ENCODE results near the gene ORC3. TPM values are rescaled to one million over a fixed set of nuclear protein-coding genes. Genes with fewer than 3 reads are reported as not detected.

ORC3 gene
- total and polyA plus RNA-seq, 2 donors (not counting 3 experiments of a cell fraction or from before 2014, with no cell fraction given): 9.2 to 17.9 TPM

DNA sequence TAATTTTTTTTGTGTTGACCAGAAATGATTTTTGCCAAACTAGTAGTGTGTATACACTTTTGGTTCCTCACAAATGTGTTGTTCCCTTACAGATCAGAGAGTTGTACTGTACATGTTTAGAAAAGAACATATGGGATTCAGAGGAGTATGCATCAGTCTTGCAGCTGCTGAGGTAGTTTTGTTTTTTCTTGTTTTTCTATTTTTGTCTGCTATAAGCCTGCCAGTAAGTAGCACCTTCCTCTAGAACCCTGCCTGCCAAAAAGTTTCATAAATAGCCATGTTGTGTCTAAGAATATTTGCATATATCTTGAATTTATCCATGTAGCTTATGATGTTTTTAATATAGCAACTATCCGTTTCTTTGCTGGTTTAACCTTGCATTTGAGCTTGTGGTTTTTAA lies 46.4 kb downstream of the ORC3 start:
- Histone ChIP-seq H3K9me3 (replicated peaks; ENCODE audit: control insufficient read depth, insufficient read depth, low read length) (no peaks in the 10 kb centered on the region), H3K36me3 (ENCODE audit: control insufficient read depth in 2 of 2, extremely low read depth in 1 of 2, insufficient read depth in 2 of 2, low read length in 2 of 2) (no peaks in the 10 kb centered on the region), H3K79me2 (ENCODE audit: control insufficient read depth, insufficient read depth, low read length) (no peaks in the 10 kb centered on the region), H3K9me1 (replicated peaks; ENCODE audit: control insufficient read depth, extremely low read depth, insufficient read depth, low read length) (no peaks in the 10 kb centered on the region), H3K4me1 (ENCODE audit: control insufficient read depth, extremely low read depth, insufficient read depth, low read length) (no peaks in the 10 kb centered on the region), H2AFZ (ENCODE audit: low read depth, low read length) (no peak overlapping the region), H3K27me3 (ENCODE audit: control insufficient read depth in 2 of 2, insufficient read depth in 2 of 2, low read length in 2 of 2) (no peaks in the 10 kb centered on the region), H3K4me2 (ENCODE audit: insufficient read depth, low read length) (no peak overlapping the region), H4K20me1 (replicated peaks; ENCODE audit: control insufficient read depth, extremely low read depth, insufficient read depth, low read length) (no peaks in the 10 kb centered on the region), H3K4me3 (replicated peaks in 1 of 3; ENCODE audit: insufficient read depth in 1 of 3, low read depth in 1 of 3, low read length in 3 of 3) (no peak overlapping the region), H3K9ac (replicated peaks; ENCODE audit: extremely low read depth, insufficient read depth, low read length) (no peak overlapping the region), H3K27ac (ENCODE audit: insufficient read depth, low read depth, low read length) (no peak overlapping the region)
- TF ChIP-seq FOS (IDR thresholded peaks at IDR 0.05; ENCODE audit: borderline replicate concordance, insufficient read depth, low read length): no peak
- TF ChIP-seq JUN (IDR thresholded peaks at IDR 0.05; ENCODE audit: borderline replicate concordance, insufficient read depth, insufficient read length, low read depth): no peak
- no peak for TF ChIP-seq EZH2 (IDR thresholded peaks at IDR 0.05; ENCODE audit: borderline replicate concordance, low read depth, low read length, severe bottlenecking)
- TF ChIP-seq, protein P1, sequence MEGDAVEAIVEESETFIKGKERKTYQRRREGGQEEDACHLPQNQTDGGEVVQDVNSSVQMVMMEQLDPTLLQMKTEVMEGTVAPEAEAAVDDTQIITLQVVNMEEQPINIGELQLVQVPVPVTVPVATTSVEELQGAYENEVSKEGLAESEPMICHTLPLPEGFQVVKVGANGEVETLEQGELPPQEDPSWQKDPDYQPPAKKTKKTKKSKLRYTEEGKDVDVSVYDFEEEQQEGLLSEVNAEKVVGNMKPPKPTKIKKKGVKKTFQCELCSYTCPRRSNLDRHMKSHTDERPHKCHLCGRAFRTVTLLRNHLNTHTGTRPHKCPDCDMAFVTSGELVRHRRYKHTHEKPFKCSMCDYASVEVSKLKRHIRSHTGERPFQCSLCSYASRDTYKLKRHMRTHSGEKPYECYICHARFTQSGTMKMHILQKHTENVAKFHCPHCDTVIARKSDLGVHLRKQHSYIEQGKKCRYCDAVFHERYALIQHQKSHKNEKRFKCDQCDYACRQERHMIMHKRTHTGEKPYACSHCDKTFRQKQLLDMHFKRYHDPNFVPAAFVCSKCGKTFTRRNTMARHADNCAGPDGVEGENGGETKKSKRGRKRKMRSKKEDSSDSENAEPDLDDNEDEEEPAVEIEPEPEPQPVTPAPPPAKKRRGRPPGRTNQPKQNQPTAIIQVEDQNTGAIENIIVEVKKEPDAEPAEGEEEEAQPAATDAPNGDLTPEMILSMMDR (IDR thresholded peaks at IDR 0.05; ENCODE audit: extremely low read depth in 1 of 2, insufficient read depth in 1 of 2, low read depth in 1 of 2, low read length in 2 of 2): no peak
- no TSS peak for BruUV-seq (replicated peaks)
- dilution Hi-C loops (cut with MboI; ENCODE audit: extremely low pct_ligation_motif_present, low sequenced_read_pairs) (no loop called here), intact Hi-C loops (cut with micrococcal nuclease) (no loop called here)
- CTCF ChIA-PET: interaction anchor here (1.1 to 1.5 kb wide), 2 partner anchors 8 to 16 kb away, joined by 3 to 8 read pairs; no protein-coding TSS in a partner anchor
- POLR2A ChIA-PET: no interaction called here
- FAIRE-seq (no peak), DNase-seq (ENCODE audit: low read depth, low spot score) (no peak)

DNA sequence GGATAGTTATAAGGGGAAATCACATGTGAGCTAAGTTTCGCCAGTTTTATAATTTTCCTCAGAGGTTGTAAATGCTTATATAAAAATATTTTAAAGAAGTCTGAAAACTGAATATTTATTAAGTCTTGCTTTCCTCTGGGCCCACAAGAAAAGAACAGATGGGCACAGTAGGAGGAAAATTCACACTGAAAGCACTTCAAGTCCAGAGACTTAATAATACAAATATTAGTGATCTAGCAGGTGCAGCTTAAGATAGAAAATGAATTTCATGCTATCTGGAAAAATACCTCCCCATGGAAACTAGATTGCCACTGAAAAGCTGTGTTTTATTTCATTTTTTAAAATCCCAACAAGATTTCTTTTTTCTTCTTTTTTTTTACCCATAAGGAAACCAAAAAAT lies 47.2 kb downstream of the ORC3 start:
- no peak overlapping the region for H3K4me2 ChIP-seq (ENCODE audit: insufficient read depth, low read length)
- dilution Hi-C loops (cut with MboI; ENCODE audit: extremely low pct_ligation_motif_present, low sequenced_read_pairs): no loop called here
- no peaks in the 10 kb centered on the region for H3K27me3 ChIP-seq (ENCODE audit: control insufficient read depth in 2 of 2, insufficient read depth in 2 of 2, low read length in 2 of 2)
- no peaks in the 10 kb centered on the region for H3K36me3 ChIP-seq (ENCODE audit: control insufficient read depth in 2 of 2, extremely low read depth in 1 of 2, insufficient read depth in 2 of 2, low read length in 2 of 2)
- no peak for DNase-seq (ENCODE audit: low read depth, low spot score)
- no peak for FAIRE-seq
- H4K20me1 ChIP-seq (replicated peaks; ENCODE audit: control insufficient read depth, extremely low read depth, insufficient read depth, low read length): no peaks in the 10 kb centered on the region
- intact Hi-C loops (cut with micrococcal nuclease): no loop called here
- H2AFZ ChIP-seq (ENCODE audit: low read depth, low read length): no peak overlapping the region
- H3K9ac ChIP-seq (replicated peaks; ENCODE audit: extremely low read depth, insufficient read depth, low read length): no peak overlapping the region
- POLR2A ChIA-PET: no interaction called here
- H3K9me3 ChIP-seq (replicated peaks; ENCODE audit: control insufficient read depth, insufficient read depth, low read length): no peaks in the 10 kb centered on the region
- CTCF ChIA-PET: interaction anchor here (1.1 to 1.5 kb wide), 2 partner anchors 9 to 15 kb away, joined by 3 to 8 read pairs; no protein-coding TSS in a partner anchor
- no peak overlapping the region for H3K27ac ChIP-seq (ENCODE audit: insufficient read depth, low read depth, low read length)
- no peaks in the 10 kb centered on the region for H3K79me2 ChIP-seq (ENCODE audit: control insufficient read depth, insufficient read depth, low read length)
- H3K4me1 ChIP-seq (ENCODE audit: control insufficient read depth, extremely low read depth, insufficient read depth, low read length): no peaks in the 10 kb centered on the region
- TF ChIP-seq POLR2AphosphoS5 (IDR thresholded peaks at IDR 0.05; ENCODE audit: insufficient read depth, low read depth, low read length) (no peak), FOS (IDR thresholded peaks at IDR 0.05; ENCODE audit: borderline replicate concordance, insufficient read depth, low read length) (no peak), GATA2 (IDR thresholded peaks at IDR 0.05; ENCODE audit: insufficient read depth, insufficient read length, low read depth, low read length) (no peak), JUN (IDR thresholded peaks at IDR 0.05; ENCODE audit: borderline replicate concordance, insufficient read depth, insufficient read length, low read depth) (no peak), POLR2A (IDR thresholded peaks at IDR 0.05; ENCODE audit: low read depth, low read length) (no peak), EZH2 (IDR thresholded peaks at IDR 0.05; ENCODE audit: borderline replicate concordance, low read depth, low read length, severe bottlenecking) (no peak), MYC (IDR thresholded peaks at IDR 0.05; ENCODE audit: low read depth, low read length) (no peak)
- TF ChIP-seq, protein P2, sequence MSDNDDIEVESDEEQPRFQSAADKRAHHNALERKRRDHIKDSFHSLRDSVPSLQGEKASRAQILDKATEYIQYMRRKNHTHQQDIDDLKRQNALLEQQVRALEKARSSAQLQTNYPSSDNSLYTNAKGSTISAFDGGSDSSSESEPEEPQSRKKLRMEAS (IDR thresholded peaks at IDR 0.05; ENCODE audit: insufficient read depth, insufficient read length): no peak
- TF ChIP-seq, protein P1 (IDR thresholded peaks at IDR 0.05; ENCODE audit: extremely low read depth in 1 of 2, insufficient read depth in 1 of 2, low read depth in 1 of 2, low read length in 2 of 2): no peak
- H3K9me1 ChIP-seq (replicated peaks; ENCODE audit: control insufficient read depth, extremely low read depth, insufficient read depth, low read length): no peaks in the 10 kb centered on the region
- no TSS peak for BruUV-seq (replicated peaks)
- H3K4me3 ChIP-seq (replicated peaks in 1 of 3; ENCODE audit: insufficient read depth in 1 of 3, low read depth in 1 of 3, low read length in 3 of 3): no peak overlapping the region
